Muscle layer of duodenum (tissue), 2 donors: ENCODE measurements around the gene CNST.
"Not testable (repeated sequence)": the region's sequence is repeated elsewhere in the genome, so short reads cannot be mapped to it uniquely, and the experiment has no call there.

Experiments
- H3K27ac ChIP-seq: one replicate; pipeline ENCODE4 v1.7.0; 2013; ENCODE audit warnings: mild to moderate bottlenecking, low read length
- H3K27me3 ChIP-seq: one replicate; pipeline ENCODE4 v1.7.0; 2013; ENCODE audit warnings: low read depth, mild to moderate bottlenecking, control low read depth, low read length
- H3K36me3 ChIP-seq, 2 donors: one replicate each; pipeline ENCODE4 v1.7.0; 2013; ENCODE audit warnings: low read length in 2 of 2, control low read depth in 1 of 2, mild to moderate bottlenecking in 1 of 2; ENCODE audit not compliant: insufficient read depth in 2 of 2, control insufficient read depth in 1 of 2
- H3K4me1 ChIP-seq, 2 donors: one replicate each; pipeline ENCODE4 v1.7.0; 2013; ENCODE audit warnings: low read length in 2 of 2, mild to moderate bottlenecking in 2 of 2, control low read depth in 1 of 2, moderate library complexity in 1 of 2; ENCODE audit not compliant: insufficient read depth in 2 of 2, control insufficient read depth in 1 of 2
- H3K4me3 ChIP-seq, 2 donors: one replicate each; pipeline ENCODE4 v1.7.0; 2013; ENCODE audit warnings: low read length in 2 of 2, low read depth in 1 of 2, mild to moderate bottlenecking in 1 of 2
- H3K9me3 ChIP-seq, 2 donors: one replicate each; pipeline ENCODE4 v1.7.0; 2013; ENCODE audit warnings: low read length in 2 of 2, control low read depth in 1 of 2, mild to moderate bottlenecking in 1 of 2; ENCODE audit not compliant: control insufficient read depth in 1 of 2
- donor health status: healthy.

CNST gene

GRCh38 chr1:246629976-246630375 lies 63.7 kb downstream of the CNST start:
- Histone ChIP-seq H3K36me3 (peaks cover 7 to 22% of the 10 kb centered on the region in 2 donors), H3K27ac (no peak overlapping the region), H3K9me3 (no peaks in the 10 kb centered on the region), H3K4me1 (no peaks in the 10 kb centered on the region), H3K27me3 (no peaks in the 10 kb centered on the region), H3K4me3 (no peak overlapping the region)

GRCh38 chr1:246631426-246631825 lies 65.2 kb downstream of the CNST start:
- Histone ChIP-seq H3K4me1 (no peaks in the 10 kb centered on the region), H3K9me3 (no peaks in the 10 kb centered on the region), H3K4me3 (no peak overlapping the region), H3K27ac (no peak overlapping the region), H3K27me3 (no peaks in the 10 kb centered on the region), H3K36me3 (peaks cover 7 to 25% of the 10 kb centered on the region in 2 donors)

- H3K4me1 ChIP-seq = no peaks in the 10 kb centered on the region
- peak overlapping the region; percentile 47 for H3K27ac ChIP-seq
- H3K36me3 ChIP-seq = peaks cover 3 to 22% of the 10 kb centered on the region in 2 donors
- H3K27me3 ChIP-seq = no peaks in the 10 kb centered on the region
- H3K4me3 ChIP-seq = no peak overlapping the region
- no peaks in the 10 kb centered on the region for H3K9me3 ChIP-seq
Observed at GRCh38 chr1:246632281-246633168, 66.3 kb downstream of the CNST start.

- not testable (repeated sequence) for H3K9me3 ChIP-seq, H3K4me1 ChIP-seq, H3K27me3 ChIP-seq, H3K4me3 ChIP-seq, H3K27ac ChIP-seq
- peaks cover 3 to 22% of the 10 kb centered on the region in 2 donors for H3K36me3 ChIP-seq
Observed at GRCh38 chr1:246634659-246635058, 68.4 kb downstream of the CNST start.

- no peak overlapping the region for H3K4me3 ChIP-seq
- no peak overlapping the region for H3K27ac ChIP-seq
- H3K9me3 ChIP-seq = no peaks in the 10 kb centered on the region
- H3K36me3 ChIP-seq = peaks cover 8 to 33% of the 10 kb centered on the region in 2 donors
- H3K4me1 ChIP-seq = peaks cover 4 to 28% of the 10 kb centered on the region in 2 donors
- H3K27me3 ChIP-seq = no peaks in the 10 kb centered on the region
Observed at GRCh38 chr1:246638941-246639655, 72.8 kb downstream of the CNST start.

- Histone ChIP-seq H3K4me3 (no peak overlapping the region), H3K27me3 (no peaks in the 10 kb centered on the region), H3K27ac (no peak overlapping the region), H3K36me3 (peaks cover 8 to 32% of the 10 kb centered on the region in 2 donors), H3K9me3 (no peaks in the 10 kb centered on the region), H3K4me1 (peaks cover 4 to 28% of the 10 kb centered on the region in 2 donors)
Observed at GRCh38 chr1:246639732-246640131, 73.5 kb downstream of the CNST start.

- Histone ChIP-seq H3K4me1 (peaks cover 4 to 28% of the 10 kb centered on the region in 2 donors), H3K27me3 (no peaks in the 10 kb centered on the region), H3K4me3 (no peak overlapping the region), H3K36me3 (peaks cover 8 to 32% of the 10 kb centered on the region in 2 donors), H3K27ac (no peak overlapping the region), H3K9me3 (no peaks in the 10 kb centered on the region)
Observed at GRCh38 chr1:246640747-246641146, 74.5 kb downstream of the CNST start.

- H3K9me3 ChIP-seq = no peaks in the 10 kb centered on the region
- peaks cover 4 to 28% of the 10 kb centered on the region in 2 donors for H3K4me1 ChIP-seq
- peak overlapping the region; percentile 22 for H3K27ac ChIP-seq
- no peaks in the 10 kb centered on the region for H3K27me3 ChIP-seq
- peaks cover 8 to 33% of the 10 kb centered on the region in 2 donors for H3K36me3 ChIP-seq
- no peak overlapping the region for H3K4me3 ChIP-seq
Observed at GRCh38 chr1:246641394-246641793, 75.1 kb downstream of the CNST start.

GRCh38 chr1:246642719-246643118 lies 76.5 kb downstream of the CNST start:
- Histone ChIP-seq H3K27me3 (no peaks in the 10 kb centered on the region), H3K36me3 (peaks cover 17 to 34% of the 10 kb centered on the region in 2 donors), H3K27ac (no peak overlapping the region), H3K4me3 (no peak overlapping the region), H3K9me3 (no peaks in the 10 kb centered on the region), H3K4me1 (peaks cover 4 to 36% of the 10 kb centered on the region in 2 donors)

- peaks cover 23 to 31% of the 10 kb centered on the region in 2 donors for H3K36me3 ChIP-seq
- H3K27me3 ChIP-seq = no peaks in the 10 kb centered on the region
- H3K4me1 ChIP-seq = peaks cover 0 to 8% of the 10 kb centered on the region in 2 donors
- peak overlapping the region; percentile 8 to 38 for H3K4me3 ChIP-seq
- H3K9me3 ChIP-seq = no peaks in the 10 kb centered on the region
- peak overlapping the region; percentile 12 for H3K27ac ChIP-seq
Observed at GRCh38 chr1:246647113-246647512, 80.9 kb downstream of the CNST start.

GRCh38 chr1:246647513-246647912 lies 81.3 kb downstream of the CNST start:
- H3K27me3 ChIP-seq = no peaks in the 10 kb centered on the region
- peaks cover 23 to 31% of the 10 kb centered on the region in 2 donors for H3K36me3 ChIP-seq
- peaks cover 0 to 8% of the 10 kb centered on the region in 2 donors for H3K4me1 ChIP-seq
- H3K4me3 ChIP-seq = peak overlapping the region; percentile 8 to 38
- peak overlapping the region; percentile 12 for H3K27ac ChIP-seq
- H3K9me3 ChIP-seq = no peaks in the 10 kb centered on the region
